ELF-1 (cell line): Measurements from ENCODE around the gene AGAP9.
A peak's percentile ranks its signal among the peaks of the same experiment; 100 is the strongest.
"Not testable (repeated sequence)": the region's sequence is repeated elsewhere in the genome, so short reads cannot be mapped to it uniquely, and the experiment has no call there.

Experiments used
- DNase-seq: peaks from one replicate; pipeline ENCODE4 v3.0.0-alpha.2; 2016; ENCODE audit warnings: low read depth, low spot score

The AGAP9 gene

DNA sequence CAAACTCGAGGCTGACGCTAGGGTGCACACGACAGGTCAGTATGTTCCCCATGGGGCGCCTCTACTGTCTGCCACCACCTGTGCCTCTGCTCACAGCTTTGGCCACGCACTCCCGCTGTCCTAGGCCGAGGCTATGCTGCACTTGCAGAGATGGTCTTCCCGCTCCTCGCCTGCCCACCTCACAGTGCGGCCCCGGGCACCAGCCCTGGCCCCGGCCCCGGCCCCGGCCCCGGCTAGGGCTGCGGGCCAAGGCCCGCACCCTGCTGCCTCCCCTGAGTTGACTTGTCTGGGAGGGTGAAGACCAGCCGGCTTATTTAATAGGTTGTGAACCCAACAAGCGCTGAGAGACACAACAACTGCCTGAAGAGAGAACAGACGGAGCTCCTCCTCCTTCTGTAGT lies at the start of gene AGAP9:
Gene AGAP9, minus strand, starts transcription at position 164 of the 400 bp plus-strand sequence. Its CDS starts 112 bp downstream, at position 52.
- not testable (repeated sequence) for DNase-seq

DNA sequence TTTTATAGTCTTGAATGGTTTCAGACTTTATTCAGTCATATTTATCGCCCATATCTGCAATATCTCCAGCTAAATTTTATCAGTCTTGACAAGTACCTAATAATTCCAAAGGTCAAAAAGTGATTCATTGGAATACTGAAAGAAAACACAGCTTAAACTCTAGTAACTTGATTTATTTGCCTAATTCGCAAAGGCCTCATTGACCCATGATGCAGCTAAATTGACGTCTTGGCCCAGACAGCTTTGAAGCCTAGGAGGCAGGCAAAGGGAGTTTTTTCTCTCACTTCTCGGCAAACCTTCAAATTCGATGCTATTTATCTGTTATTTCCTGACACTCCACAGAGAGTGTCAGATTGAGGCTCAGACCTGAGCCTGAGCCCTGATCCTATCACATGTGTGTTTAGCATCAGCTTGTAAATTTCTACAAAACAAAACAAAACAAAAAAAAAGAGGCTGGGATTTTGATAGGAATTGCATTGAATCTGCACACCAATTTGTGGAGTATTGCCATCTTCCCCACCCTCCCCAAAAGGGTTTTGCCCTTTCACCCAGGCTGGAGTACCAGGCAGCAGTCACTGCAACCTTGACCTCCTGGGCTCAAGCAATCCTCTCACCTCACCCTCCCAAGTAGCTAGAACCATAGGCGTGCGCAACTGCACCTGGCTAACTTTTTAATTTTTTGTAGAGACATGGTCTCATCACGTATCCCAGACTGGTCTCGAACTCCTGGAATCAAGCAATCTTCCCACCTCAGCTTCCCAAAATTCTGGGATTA lies 47.9 kb upstream of the AGAP9 start:
- not testable (repeated sequence) for DNase-seq

DNA sequence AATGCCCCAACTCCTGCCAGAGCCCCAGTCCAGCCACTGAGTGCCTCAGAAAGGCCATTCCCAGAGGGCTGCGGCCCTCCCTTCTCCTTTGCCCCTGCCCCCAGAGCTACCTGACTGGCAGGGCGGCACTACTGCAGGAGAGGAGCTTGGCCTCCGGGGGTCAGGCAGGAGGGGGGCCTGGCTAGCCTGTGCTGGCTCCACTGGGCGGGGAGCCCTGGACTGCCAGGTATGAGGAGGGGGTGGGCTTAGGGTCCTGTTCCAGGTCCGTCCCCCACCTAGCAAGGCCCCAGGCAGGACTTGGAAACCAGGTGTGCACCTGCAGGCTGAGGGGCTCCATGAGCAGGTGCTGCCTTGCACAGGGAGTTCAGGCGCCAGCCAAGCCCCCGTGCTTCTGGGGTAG lies 43.3 kb upstream of the AGAP9 start:
- not testable (repeated sequence) for DNase-seq

DNA sequence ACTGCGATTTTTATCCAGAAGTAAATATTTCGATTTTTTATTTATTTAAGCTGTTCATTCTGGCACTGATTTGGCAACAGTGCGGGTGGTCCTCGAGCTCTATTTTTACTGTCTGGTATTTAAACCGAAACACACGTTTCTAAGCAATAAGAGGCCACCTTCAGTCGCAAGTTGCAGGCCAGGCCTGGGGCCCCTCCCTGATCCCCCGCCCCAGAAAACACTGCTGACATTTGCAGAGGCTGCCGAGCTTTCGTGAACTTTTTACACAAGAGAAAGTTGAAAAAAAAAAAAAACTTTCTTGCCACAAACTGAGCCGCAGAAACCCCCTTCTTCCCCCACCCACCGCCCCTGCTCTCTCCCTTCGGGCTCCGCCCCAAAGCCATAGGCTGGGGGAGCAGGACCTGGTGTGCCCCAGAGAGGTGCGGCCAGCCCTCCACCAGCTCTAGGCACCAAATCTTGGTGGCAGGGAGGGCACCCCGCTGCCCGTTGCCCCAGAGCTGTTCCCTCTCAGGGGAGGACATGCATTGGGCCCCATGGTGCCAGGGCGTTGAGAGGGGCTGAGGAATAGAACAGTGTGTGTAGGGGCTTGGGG lies 42.8 kb upstream of the AGAP9 start:
- DNase-seq = not testable (repeated sequence)

DNA sequence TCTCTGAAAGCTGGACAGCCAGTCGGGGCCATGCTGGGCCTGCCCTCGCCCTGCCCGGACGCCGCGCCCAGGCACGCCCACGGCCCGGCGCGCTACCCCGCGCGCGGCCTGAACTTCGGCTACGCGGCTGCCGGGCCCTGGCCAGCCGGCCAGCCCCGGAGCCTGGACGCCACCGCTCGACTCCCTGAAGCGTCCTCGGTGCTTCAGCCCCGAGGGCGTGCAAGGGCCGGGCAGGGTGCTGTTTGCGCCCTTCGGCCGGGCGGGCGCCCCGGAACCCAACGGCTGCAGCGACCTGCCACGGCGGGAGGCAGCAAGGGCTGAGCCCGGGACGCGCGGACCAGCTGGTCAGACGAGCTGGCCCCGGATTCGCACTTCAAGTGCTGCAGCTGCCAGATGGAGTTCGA lies 42.1 kb upstream of the AGAP9 start:
- DNase-seq = not testable (repeated sequence)

DNA sequence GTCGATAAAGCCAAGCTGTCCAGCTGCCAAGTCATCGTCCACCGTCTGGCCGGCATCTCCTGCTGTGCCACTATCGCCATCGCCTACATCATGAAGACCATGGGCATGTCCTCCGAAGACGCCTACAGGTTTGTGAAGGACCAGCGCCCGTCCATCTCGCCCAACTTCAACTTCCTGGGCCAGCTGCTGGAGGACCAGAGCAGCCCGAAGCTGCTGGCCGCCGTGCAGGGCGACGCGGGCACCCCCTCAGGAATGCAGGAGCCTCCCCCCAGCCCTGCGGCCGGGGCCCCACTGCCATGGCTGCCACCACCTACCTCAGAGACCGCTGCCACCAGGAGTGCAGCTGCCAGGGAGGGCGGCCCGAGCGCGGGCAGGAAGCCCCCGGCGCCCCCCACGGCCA lies 41.5 kb upstream of the AGAP9 start:
- not testable (repeated sequence) for DNase-seq

DNA sequence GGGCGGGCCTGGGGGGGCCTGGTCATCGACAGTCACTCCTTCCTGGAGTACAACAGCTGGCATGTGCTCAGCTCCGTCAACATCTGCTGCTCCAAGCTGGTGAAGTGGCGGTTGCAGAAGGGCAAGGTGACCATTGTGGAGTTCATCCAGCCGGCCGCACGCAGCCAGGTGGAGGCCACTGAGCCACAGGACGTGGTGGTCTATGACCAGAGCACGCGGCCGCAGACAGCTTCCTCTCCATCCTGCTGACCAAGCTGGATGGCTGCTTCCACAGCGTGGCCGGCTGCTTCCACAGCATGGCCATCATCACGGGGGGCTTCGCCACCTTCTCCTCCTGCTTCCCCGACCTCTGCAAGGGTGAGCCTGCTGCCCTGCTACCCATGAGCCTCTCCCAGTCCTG lies 40.9 kb upstream of the AGAP9 start:
- not testable (repeated sequence) for DNase-seq

DNA sequence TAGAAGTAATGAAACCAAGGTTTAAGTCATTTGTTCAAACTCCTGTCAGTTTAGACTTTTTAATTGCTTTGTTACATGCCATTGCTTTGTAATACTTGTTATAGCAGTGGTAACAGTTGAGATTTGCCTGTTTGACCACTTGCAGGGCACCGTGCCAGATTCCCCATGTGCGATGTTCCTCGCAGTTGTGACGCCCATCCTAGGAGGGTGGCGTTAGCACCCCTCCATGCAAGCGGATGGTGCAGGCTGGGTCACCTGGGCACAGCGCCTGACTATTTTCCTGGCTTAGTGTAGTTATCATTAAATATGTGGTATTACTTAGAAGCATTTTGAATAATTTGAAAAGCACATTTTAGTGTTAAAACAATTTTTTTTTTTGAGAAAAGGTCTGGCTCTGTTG lies 37.0 kb upstream of the AGAP9 start:
- DNase-seq = not testable (repeated sequence)

DNA sequence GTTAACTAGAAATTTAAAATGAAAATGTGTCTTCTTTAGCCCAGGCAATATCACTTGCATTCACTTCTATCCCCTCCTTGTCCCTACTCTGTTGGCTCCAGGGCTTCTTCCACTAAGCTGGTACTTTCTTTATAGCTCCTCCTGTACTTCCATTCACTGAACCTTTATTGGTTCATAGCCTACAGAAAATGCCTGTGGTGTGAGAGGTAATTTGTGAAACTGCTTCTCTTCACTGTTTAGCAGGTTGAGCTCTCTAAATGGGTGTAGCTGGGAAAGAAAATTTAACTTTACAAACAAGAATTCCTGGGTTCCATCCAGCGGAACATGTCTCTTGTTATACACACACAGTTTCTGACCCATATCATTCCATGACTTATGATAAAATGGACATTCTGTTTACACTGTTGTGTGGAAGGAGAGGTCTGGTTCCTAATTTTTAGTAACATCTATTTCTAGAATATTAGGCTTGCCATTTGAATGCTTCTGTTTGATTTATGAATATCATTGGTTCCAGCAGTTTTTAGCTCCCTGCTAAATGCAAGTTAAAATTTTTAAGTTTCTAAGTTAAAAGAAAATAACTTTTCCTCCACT lies 36.4 kb upstream of the AGAP9 start:
- not testable (repeated sequence) for DNase-seq

DNA sequence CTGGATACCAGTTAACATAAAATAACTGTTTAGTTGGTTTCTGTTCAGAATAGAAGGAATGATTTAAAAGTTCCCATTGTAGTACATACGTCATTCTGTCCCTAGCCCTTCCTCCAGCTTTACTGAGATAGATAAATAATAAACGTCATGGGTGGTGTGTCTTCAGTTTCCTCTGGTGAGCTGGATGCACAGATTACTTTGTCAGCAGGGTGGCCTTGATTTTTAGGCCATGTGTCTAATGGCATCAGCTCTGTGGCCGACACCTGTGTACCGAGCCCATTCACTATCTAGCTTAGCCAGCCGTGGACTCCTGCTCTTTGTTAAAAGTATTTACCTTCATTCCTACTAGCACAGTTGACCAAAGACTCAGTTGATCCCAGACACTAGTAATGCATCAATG lies 34.7 kb upstream of the AGAP9 start:
- not testable (repeated sequence) for DNase-seq

DNA sequence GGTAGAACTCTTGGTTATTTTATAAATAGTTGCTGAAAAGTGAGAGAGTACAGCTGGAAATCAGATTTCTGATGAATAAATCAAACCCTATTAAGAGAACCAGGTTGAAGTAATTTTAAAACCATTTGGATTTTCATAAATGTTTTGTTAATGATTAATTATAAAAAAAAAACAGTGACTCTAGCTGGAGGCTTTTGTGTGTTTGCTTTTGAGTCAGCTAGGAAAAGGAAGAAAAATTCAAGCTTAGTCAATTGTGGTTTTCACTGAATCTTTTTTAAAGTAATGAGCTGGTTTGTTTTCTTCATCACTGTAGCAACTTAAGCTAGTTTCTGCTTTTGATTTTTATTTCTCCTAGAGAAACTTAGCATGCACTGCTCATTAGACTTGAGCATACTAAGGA lies 34.2 kb upstream of the AGAP9 start:
- not testable (repeated sequence) for DNase-seq

DNA sequence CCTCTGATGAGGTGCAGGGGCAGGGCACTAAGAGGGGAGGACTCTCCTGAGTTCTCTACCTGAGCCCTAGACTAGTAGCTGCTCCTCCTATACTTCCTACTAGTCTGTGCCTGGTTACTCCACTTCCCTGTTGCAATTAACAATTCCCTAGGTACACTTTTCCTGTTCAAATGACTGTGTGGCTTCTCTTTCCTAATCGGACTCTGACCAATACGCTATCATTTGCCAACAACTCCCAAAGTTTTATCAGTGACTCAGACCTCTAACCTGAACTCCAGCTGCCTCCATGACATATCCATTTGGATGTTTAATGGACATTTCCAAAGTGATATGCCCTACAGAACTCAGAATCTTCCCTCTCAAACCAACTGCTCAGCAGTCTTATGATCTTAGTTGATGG lies 31.9 kb upstream of the AGAP9 start:
- not testable (repeated sequence) for DNase-seq

DNA sequence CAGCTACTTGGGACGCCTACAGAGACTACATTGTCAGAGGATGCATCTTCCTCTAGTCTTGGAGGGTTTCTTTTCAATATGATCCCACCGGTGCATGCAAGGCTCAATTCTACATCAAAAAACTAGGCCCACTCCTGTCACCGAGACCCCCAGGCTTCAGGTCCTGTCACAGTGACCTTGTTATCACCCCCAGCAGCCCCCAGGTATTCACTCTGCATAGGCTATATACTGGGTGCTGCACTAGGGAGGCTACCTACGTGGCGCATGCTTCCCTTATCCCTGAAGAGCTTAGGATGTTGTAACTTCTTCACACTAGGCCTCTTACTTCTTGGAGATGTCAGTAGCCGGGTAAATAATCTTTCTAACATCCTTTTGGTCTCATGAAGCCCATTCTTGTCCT lies 31.1 kb upstream of the AGAP9 start:
- DNase-seq = not testable (repeated sequence)

DNA sequence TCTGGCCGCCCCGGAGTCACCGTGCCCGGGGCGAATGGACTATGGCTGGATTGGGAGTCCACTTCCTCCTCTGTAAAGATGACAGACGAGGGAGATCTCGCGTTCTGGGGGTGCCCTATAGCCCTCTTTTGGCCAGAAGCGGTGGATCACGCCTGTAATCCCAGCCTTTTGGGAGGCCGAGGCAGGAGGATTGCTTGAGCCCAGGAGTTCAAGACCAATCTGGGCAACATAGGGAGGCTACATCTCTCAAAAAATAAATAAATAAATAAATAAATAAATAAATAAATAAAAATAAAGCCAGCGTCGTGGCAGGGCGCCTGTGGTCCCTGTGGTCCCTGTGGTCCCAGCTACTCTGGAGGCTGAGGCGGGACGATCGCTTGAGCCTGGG lies 30.4 kb upstream of the AGAP9 start:
- DNase-seq = not testable (repeated sequence)

DNA sequence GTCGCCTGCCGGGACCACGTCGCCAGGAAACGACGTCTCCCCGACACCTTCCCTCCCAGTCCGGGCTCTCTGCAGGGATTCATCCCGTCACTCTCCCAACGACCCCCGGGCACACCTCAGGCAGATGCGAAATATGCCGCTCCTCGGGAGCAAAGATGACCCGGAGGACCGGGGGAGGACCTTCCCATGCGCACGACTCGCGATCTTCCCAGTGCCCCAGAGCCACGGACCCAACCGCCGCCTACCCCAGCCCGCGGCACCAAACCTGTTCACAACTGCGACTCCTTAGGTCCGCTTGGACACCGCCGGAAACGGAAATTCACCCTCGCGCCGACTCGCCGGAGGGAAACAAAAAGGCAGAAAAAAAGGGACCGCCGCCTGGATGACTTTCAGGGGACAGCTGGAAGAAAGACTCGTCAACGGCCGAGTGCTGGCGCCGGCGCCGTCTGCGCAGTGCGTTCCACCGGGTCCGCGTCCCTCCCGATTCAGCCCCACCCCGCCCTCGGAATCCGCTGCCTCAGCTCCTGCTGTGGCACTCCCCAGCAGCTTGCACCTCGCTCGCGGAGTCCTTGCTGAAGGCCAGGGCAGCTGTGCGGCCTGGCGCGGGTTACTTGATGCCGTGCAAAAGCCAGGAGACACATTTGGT lies 29.9 kb upstream of the AGAP9 start:
- peak; percentile 96 for DNase-seq

DNA sequence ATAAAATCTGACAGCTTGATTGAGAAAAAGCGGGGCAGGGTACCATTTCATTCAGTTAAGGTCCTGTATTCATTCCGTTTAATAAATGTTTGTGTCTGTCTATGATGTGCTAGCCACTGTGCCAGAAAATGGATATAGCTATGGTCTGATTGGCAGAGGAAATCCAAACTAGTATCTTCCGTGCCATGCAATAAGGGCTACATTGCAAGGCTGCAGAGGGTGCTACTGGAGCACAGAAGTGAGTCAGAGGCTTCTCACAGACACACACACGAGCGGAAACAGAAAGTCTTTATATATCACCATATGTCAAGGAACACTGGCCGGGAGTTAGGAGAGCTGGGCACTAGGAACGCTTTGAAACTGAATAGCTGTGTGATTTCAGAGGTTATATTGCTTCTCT lies 29.3 kb upstream of the AGAP9 start:
- DNase-seq = peak; percentile 8

DNA sequence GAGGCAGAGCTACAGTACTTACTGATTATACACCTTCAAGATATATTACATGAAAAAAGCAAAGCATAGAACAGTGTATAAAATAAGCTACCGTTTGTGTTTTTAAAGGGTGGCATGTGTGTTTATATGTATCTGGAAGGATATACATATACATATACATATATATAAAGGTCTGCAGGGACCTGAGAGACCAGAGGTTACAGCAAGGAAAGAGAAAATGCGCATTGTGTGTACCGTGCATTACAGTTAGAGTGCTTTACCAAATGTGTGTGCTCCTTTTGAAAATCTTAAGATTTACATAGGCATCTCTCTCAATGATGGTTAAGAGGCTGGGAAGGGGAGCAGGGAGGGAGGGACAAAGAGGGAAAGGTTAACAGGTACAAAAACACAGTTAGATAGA lies 23.8 kb upstream of the AGAP9 start:
- not testable (repeated sequence) for DNase-seq

DNA sequence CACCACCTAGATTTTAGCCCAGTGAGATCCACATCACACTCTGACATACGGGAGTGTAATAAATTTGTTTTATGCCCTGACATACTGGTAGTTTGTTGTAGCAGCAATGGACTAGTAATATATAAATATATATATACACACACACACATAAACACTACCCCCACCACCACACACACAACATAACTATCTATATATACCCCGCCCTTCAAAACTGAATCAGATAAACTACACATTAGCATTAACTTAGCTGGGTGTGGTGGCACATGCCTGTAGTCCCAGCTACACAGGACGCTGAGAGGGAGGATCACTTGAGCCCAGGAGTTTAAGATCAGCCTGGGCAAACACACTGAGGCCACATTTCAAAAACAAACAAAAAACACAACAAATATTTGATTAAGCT lies 13.0 kb upstream of the AGAP9 start:
- DNase-seq = not testable (repeated sequence)

DNA sequence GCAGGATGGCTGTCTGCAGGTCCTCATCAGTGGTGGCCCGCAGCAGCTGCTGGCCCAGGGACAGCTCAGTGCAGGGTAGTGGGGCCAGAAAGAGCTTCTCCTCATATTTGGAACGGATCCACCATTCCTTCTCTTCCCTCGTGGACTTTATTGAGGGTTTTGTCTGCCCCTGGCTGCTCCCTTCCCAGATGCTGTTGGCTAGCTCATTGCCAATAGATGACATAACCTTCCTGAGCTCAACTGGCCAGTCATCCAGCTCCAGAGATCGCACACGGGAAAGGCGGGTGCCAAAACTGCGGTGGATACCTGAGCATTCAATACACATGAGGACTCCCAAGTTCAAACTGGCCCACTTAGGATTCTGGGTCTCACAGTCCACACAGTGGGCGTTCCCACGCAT lies 21.1 kb downstream of the AGAP9 start:
- DNase-seq = not testable (repeated sequence)

DNA sequence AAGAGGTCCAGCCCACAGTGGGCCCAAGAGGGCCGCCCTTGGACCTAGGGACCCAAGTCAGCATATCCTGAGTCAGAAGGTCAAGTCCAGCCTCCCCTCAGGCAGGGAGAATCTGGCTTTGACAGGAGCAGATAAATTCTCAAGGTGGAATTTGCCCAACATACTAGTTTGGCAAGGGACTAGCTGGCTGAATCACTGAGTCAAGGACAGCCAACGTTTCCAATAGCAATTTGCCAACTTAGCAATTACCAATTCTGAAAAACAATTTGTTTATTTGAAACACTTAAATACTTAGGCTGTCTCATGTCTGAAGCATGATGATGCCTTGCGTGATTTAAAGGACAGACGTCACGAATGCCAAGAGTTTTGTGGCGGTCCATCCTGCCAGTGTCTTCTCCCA lies 29.2 kb downstream of the AGAP9 start:
- DNase-seq = not testable (repeated sequence)

DNA sequence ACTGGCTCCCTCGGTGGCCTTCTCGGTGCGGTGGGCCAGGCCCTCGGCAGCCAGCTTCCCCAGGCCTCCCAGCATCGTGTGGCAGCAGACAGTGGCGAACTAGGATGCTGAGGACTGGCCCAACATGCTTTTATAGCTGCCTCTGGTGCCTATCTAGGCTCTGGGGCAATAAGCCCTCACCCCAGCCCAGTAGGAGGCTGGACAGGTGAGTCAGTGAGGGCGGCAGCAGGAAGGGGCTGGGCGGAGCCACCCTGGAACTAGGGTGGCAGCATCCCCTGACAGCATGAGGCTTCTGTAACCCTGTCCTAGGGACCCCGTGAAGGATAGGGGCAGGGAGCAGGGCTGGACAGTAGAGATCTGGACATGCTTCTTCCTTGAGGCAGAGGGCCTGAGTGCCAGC lies 31.8 kb downstream of the AGAP9 start, which contains the start of gene FAM25G:
Gene FAM25G, minus strand, starts transcription at position 101 of the 400 bp plus-strand sequence. Its CDS starts 26 bp downstream, at position 75.
- DNase-seq = not testable (repeated sequence)

DNA sequence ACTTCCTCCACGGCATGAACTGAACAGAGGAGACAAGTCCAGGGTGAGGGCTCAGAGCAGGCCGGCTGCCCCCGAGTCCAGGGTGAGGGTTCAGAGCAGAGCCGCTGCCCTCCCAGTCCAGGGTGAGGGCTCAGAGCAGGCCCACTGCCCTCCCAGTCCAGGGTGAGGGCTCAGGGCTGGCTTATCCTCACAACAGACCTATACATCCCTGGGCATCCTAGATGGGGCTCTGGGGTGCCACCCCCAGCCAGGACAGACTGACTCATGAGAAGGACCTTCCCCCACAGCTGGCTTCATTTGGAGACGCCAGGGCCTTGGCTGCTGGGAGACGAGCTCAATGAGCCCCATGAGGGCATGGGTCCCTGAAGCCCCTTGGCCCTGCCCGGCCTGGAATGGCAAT lies 33.8 kb downstream of the AGAP9 start:
- not testable (repeated sequence) for DNase-seq
